SHP77 treated with DMSO at 0.1 percent for 48 hours (cell line): ENCODE data around the gene CHRM4.
"Not testable (repeated sequence)": the region's sequence is repeated elsewhere in the genome, so short reads cannot be mapped to it uniquely, and the experiment has no call there.

Experiments
- DNase-seq: peaks from one replicate; lab custom pipeline; 2025; lab: John Stamatoyannopoulos, UW

The CHRM4 gene

GRCh38 chr11:46381819-46382645, 9.5 kb downstream of the CHRM4 start:
- no peak for DNase-seq

DNA sequence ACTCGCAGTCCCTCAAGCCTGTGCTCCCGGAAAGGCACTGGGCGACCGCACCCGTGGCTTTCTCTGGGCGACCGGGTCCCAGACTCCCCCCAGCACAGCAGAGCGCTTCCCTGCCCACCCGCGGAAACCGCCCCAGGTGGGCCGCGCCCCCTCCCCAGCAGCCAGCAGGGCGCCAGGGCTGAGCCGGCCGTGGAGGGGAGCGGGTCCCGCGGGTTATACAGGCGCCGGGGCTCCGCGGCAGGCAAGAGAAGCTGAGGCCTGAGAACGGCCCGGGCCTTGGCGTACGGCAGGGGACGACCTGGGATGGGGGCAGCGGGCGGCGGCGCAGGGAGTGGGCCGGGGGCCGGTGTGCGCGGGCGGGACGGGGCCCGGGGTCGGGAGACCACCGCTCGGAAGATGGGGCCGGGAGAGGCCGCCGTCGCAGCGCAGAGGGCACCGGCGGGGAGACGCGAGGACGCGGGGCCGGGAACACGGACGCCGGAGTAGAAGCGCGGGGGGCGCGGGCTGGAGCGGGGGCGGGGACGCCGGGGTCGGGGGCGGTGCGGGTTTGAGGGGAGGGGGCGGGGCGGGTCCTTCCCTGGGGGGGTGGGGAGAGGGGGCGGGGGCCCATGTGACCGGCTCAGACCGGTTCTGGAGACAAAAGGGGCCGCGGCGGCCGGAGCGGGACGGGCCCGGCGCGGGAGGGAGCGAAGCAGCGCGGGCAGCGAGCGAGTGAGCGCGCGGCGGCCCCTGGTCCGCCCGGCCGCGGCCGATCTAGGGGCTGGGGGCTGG, 10.3 kb downstream of the CHRM4 start, which contains the start of gene MDK:
Gene MDK (plus strand): TSS at position 622 of the 771 bp plus-strand sequence. CDS start 389 bp downstream, outside the sequence.
- DNase-seq, result no peak

- no peak for DNase-seq
Measured at GRCh38 chr11:46380340-46381047, 11.1 kb downstream of the CHRM4 start.

DNA sequence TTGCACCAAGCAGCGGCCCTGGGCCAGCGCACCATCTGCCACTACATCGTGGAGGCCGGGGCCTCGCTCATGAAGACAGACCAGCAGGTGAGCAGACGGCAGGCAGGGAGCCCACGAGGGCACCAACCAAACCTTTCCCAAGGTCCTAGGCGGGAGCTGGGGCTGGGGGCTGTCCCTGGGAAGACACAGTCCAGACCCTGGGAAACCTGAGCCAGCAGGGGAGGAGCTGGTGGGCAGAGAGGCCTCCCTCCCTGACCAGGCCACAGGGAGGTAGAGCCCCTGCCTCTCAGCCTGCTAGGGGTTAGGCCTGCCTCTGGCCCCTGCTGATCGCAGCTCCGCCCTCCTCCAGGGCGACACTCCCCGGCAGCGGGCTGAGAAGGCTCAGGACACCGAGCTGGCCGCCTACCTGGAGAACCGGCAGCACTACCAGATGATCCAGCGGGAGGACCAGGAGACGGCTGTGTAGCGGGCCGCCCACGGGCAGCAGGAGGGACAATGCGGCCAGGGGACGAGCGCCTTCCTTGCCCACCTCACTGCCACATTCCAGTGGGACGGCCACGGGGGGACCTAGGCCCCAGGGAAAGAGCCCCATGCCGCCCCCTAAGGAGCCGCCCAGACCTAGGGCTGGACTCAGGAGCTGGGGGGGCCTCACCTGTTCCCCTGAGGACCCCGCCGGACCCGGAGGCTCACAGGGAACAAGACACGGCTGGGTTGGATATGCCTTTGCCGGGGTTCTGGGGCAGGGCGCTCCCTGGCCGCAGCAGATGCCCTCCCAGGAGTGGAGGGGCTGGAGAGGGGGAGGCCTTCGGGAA, 11.9 kb downstream of the CHRM4 start:
- DNase-seq, result peak; percentile 21

- DNase-seq, result no peak
Measured at GRCh38 chr11:46378811-46379481, 12.6 kb downstream of the CHRM4 start.

DNA sequence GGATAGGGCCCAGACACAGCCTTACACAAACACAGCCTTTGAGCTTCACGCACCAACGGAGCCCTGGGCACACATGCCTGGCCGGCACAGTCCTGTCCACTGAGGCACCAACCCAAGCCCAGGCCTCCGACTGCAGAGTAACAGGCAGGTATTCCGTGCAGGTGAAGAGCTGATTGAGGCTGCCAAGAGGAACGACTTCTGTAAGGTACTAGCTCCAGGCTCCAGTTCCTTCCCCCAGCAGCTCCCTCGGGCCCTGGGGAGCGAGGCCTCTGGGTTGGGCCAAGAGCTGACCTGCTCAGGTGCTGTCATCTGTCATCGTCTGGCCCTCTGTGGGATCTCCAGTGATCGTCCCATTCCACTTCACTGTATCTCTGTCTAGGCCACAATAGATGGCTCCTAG, 13.3 kb downstream of the CHRM4 start:
- no peak for DNase-seq

GRCh38 chr11:46377831-46378230, 13.7 kb downstream of the CHRM4 start:
- no peak for DNase-seq

GRCh38 chr11:46377290-46377689, 14.3 kb downstream of the CHRM4 start:
- DNase-seq, result no peak

GRCh38 chr11:46376258-46377050, 15.1 kb downstream of the CHRM4 start:
- no peak for DNase-seq

DNA sequence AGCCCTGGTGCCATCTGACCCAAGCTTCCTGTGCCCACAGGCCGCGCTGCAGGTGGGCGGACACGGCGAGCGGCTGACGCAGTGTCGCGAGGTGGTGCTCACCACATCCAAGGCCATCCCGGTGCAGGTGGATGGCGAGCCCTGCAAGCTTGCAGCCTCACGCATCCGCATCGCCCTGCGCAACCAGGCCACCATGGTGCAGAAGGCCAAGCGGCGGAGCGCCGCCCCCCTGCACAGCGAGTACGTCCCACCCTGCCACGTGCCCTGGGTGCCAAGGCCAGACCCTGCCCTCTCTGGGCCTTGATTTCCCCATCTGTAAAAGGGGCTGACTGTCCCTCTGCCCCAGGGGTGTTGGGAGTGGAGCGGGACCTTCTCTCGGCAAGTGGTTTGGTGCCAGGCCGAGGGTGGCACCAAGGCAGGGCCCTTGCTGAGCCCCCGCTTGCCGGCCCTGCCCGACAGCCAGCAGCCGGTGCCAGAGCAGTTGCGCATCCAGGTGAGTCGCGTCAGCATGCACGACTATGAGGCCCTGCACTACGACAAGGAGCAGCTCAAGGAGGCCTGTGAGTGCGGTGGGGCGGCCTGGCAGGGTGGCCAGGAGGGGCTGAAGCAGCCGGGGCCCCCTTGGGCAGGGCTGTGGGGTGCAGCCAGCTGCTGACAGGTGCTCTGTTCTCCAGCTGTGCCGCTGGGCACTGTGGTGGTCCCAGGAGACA, 16.0 kb downstream of the CHRM4 start:
- DNase-seq, result no peak

DNA sequence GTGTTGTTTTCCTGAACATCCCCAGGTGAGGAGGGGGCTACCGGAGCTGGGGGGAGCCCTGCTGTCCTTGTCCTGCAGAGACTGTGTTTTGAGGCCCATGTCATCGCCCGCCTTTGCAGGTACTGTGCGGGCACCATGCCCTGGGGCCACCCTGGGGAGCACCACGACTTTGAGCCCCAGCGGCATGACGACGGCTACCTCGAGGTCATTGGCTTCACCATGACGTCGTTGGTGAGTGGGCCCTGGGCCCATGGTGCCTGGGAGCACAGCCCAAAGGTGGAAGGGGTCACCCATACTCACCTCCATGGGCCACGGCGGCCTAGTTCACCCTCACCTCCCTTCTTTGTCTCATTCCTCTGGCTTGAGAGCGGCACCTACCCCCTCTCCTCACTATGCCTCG, 16.8 kb downstream of the CHRM4 start:
- no peak for DNase-seq

GRCh38 chr11:46373787-46374740, 17.5 kb downstream of the CHRM4 start:
- DNase-seq, result no peak

DNA sequence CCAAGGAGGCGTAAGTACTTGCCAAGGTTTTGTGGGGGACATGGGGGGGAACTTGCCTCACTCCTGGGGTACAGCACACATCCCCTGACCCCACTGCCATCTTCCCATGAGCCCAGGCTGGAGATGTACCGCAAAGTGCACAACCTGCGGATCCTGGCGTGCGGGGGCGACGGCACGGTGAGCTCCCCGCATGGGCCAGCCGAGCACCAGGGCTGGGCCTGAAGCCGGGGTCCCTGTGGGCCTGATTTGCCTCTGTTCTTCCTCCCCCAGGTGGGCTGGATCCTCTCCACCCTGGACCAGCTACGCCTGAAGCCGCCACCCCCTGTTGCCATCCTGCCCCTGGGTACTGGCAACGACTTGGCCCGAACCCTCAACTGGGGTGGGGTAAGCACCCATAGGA, 19.1 kb downstream of the CHRM4 start:
- not testable (repeated sequence) for DNase-seq

DNA sequence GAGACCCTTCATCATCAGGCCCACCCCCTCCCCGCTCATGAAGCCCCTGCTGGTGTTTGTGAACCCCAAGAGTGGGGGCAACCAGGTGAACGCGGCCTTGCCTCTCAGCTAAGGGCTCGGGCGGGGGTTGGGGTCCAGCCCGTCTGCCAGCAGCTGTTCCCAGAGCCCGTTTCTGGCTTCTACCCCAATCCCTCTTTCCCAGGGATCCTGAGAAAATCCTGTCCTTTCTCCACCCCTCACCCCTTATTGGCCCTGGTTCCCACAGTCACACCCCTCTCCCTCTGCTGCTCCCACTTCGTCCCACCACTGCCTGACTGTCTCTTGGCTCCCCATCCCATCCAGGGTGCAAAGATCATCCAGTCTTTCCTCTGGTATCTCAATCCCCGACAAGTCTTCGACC, 19.5 kb downstream of the CHRM4 start:
- no peak for DNase-seq

GRCh38 chr11:46371262-46371661, 20.3 kb downstream of the CHRM4 start:
- not testable (repeated sequence) for DNase-seq

DNA sequence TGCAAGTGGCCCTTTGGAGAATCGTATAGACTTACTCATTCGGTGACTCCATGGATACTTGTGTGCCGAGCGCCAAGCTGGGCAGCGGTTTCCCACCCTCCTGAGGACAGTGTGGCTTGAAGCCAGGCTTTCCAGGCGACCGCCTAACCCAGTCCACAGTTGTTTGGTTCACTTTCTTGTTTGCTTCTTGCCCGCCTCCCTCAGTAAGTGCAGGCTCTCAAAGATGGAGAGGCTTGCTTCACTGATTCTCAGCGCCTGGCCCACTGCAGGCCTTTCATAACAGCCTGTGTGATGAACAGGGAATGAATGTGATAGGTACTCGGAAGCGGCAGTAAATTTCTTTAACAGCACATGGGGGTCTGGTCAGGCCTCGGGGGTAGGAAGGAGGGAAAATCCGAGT, 21.3 kb downstream of the CHRM4 start:
- no peak for DNase-seq

DNA sequence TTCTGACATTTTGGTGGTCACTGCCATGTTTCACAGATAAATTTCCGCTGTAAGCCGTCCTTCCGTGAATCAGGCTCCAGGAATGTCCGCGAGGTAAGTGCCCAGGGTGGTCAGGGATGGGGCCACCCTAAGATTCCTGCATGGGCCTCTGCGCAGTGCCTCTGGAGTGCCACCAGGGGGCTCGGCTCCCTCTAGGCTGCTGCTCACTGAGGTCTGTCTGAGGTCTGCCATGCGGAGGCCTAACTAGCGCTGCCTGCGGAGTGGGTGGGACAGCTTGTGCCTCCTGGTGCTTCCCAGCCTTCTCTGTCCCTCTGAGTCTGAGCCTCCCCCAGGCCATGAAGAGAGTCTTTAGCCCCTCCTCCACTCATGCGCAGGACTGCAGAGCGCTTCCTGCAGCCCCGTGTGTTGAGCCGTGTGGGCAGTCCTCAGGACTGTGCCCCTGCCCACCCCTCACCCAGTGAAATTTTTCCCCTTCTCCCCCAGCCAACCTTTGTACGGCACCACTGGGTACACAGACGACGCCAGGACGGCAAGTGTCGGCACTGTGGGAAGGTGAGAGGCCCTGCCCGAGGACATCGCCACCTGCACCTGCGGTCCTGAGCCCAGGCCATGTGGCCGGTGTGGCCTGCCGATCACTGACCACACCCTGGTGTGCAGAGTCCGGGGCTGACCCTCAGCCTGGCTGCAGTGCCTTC, 22.0 kb downstream of the CHRM4 start:
- no peak for DNase-seq

- no peak for DNase-seq
Measured at GRCh38 chr11:46367916-46368267, 23.7 kb downstream of the CHRM4 start.
